ENCODE data around the gene PHYH. TPM values are rescaled to one million over a fixed set of nuclear protein-coding genes. Genes with fewer than 3 reads are reported as not detected.

Gene PHYH
- total RNA-seq, 6 donors from 2014 or later: 15.2 to 38.3 (median 27.8) TPM

DNA sequence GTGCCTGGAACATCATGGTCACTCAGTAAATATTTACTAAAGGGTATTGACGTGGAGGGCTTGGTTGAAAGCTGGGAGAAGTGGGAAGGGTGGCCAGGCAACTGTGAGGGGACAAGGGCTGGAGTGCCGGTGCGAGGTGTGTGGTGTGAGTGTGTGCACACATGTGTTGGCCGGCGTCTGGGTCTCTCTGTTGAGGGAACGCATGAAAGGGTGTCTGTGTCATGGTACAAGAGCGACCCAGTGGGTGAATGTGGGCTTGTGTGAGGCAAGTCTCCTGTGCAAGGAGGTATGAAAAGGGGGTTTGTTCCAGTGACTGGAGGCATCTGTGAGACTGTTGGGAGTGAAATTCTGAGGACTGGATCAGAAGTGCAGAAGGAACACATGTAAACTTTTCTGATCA lies 36.3 kb downstream of the PHYH start:
- ATAC-seq (ENCODE audit: low FRiP score in 2 of 2) (peak in 1 of 2 donors; percentile 73), DNase-seq (no peak)
- no peak overlapping the region for H3K27ac ChIP-seq
- 74 to 80% methylated on average over 7 of the region's 7 CpGs for WGBS, 2 donors
- TF ChIP-seq EP300 (IDR thresholded peaks at IDR 0.05): no peak
- TF ChIP-seq, protein P1, sequence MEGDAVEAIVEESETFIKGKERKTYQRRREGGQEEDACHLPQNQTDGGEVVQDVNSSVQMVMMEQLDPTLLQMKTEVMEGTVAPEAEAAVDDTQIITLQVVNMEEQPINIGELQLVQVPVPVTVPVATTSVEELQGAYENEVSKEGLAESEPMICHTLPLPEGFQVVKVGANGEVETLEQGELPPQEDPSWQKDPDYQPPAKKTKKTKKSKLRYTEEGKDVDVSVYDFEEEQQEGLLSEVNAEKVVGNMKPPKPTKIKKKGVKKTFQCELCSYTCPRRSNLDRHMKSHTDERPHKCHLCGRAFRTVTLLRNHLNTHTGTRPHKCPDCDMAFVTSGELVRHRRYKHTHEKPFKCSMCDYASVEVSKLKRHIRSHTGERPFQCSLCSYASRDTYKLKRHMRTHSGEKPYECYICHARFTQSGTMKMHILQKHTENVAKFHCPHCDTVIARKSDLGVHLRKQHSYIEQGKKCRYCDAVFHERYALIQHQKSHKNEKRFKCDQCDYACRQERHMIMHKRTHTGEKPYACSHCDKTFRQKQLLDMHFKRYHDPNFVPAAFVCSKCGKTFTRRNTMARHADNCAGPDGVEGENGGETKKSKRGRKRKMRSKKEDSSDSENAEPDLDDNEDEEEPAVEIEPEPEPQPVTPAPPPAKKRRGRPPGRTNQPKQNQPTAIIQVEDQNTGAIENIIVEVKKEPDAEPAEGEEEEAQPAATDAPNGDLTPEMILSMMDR (IDR thresholded peaks at IDR 0.05): no peak
- no peak for TF ChIP-seq POLR2A (IDR thresholded peaks at IDR 0.05)
- no peak for TF ChIP-seq POLR2AphosphoS5 (IDR thresholded peaks at IDR 0.05)
- no peaks in the 10 kb centered on the region for H3K27me3 ChIP-seq
- H3K36me3 ChIP-seq: no peaks in the 10 kb centered on the region
- H3K4me1 ChIP-seq: no peaks in the 10 kb centered on the region
- no peak overlapping the region for H3K4me3 ChIP-seq
- no peaks in the 10 kb centered on the region for H3K9me3 ChIP-seq

DNA sequence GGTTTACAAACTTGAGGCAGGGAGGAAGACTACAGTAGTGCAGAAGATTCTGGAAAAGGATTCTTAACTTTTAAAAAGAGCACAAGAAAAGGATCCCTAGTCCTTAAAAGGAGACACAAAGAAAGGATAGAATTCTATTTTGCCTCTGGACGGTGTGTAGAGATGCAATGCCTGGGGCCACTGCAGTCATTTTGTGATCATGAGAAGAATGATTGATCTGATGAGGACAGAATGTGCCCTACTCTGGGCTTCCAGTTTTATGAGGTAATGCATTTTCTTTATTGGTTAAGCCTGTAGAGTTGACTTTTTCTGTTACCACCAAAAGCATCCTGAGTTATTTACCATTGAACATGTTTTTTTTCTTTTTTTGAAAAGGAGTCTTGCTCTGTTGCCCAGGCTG lies 37.4 kb downstream of the PHYH start:
- 88 to 94% methylated on average over 1 of the region's 1 CpG for WGBS, 2 donors
- H3K27ac ChIP-seq: no peak overlapping the region
- TF ChIP-seq POLR2AphosphoS5 (IDR thresholded peaks at IDR 0.05): no peak
- TF ChIP-seq POLR2A (IDR thresholded peaks at IDR 0.05): no peak
- TF ChIP-seq EP300 (IDR thresholded peaks at IDR 0.05): no peak
- TF ChIP-seq, protein P1 (IDR thresholded peaks at IDR 0.05): no peak
- DNase-seq (no peak), ATAC-seq (ENCODE audit: low FRiP score in 2 of 2) (no peak)
- no peaks in the 10 kb centered on the region for H3K27me3 ChIP-seq
- H3K4me1 ChIP-seq: no peaks in the 10 kb centered on the region
- H3K36me3 ChIP-seq: no peaks in the 10 kb centered on the region
- H3K4me3 ChIP-seq: no peak overlapping the region
- H3K9me3 ChIP-seq: no peaks in the 10 kb centered on the region

DNA sequence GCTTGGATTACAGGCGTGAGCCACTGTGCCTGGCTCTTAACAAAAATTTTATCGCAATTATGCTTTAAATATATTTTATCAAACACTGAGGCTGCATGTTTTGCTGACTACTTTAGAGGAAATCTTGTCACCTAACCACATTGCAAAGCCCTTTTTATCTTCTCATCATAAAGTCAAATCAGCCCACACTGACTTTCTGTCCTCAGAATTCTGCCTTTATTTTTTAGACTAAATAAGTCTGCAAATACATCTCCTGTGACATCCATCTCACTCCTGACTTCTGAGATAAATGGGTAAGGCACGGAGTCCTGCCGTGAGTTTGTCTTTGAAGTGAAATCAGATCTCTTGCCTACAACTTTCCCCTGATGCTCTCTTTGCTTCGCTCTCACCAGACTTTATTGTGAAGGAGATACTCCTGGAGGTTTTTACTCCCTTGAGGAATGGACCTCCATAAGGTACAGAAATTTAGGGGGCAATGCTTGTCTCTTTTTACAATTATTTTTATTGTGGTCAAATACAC lies 42.2 kb downstream of the PHYH start:
- no peak overlapping the region for H3K27ac ChIP-seq
- H3K36me3 ChIP-seq: no peaks in the 10 kb centered on the region
- H3K27me3 ChIP-seq: no peaks in the 10 kb centered on the region
- ATAC-seq (ENCODE audit: low FRiP score in 2 of 2) (no peak), DNase-seq (no peak)
- no peak overlapping the region for H3K4me3 ChIP-seq
- H3K9me3 ChIP-seq: no peaks in the 10 kb centered on the region
- 62 to 66% methylated on average over 5 of the region's 5 CpGs for WGBS, 2 donors
- TF ChIP-seq POLR2A (IDR thresholded peaks at IDR 0.05): no peak
- no peak for TF ChIP-seq POLR2AphosphoS5 (IDR thresholded peaks at IDR 0.05)
- TF ChIP-seq EP300 (IDR thresholded peaks at IDR 0.05): no peak
- TF ChIP-seq, protein P1 (IDR thresholded peaks at IDR 0.05): no peak
- no peaks in the 10 kb centered on the region for H3K4me1 ChIP-seq

DNA sequence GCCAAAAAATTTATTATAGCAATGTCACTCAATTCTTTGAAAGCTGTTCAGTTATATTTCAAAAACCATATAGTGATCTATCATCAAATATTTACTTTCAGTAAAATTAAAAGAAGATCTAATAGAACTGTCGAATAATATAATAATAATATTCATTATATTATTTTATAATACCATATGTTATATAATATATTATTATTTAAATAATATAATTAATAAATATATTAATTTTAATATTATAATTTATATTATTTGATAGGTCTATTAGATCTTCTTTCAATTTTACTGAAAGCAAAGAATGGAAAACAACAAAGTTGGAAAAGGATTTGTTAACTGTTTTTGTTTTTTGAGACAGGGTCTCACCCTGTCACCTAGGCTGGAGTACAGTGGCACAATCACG lies 43.2 kb downstream of the PHYH start:
- H3K27ac ChIP-seq: no peak overlapping the region
- 83 to 91% methylated on average over 2 of the region's 2 CpGs for WGBS, 2 donors
- ATAC-seq (ENCODE audit: low FRiP score in 2 of 2) (no peak), DNase-seq (no peak)
- H3K9me3 ChIP-seq: no peaks in the 10 kb centered on the region
- no peaks in the 10 kb centered on the region for H3K4me1 ChIP-seq
- TF ChIP-seq POLR2A (IDR thresholded peaks at IDR 0.05): no peak
- TF ChIP-seq EP300 (IDR thresholded peaks at IDR 0.05): no peak
- no peak for TF ChIP-seq POLR2AphosphoS5 (IDR thresholded peaks at IDR 0.05)
- no peaks in the 10 kb centered on the region for H3K36me3 ChIP-seq
- no peak overlapping the region for H3K4me3 ChIP-seq
- H3K27me3 ChIP-seq: no peaks in the 10 kb centered on the region

DNA sequence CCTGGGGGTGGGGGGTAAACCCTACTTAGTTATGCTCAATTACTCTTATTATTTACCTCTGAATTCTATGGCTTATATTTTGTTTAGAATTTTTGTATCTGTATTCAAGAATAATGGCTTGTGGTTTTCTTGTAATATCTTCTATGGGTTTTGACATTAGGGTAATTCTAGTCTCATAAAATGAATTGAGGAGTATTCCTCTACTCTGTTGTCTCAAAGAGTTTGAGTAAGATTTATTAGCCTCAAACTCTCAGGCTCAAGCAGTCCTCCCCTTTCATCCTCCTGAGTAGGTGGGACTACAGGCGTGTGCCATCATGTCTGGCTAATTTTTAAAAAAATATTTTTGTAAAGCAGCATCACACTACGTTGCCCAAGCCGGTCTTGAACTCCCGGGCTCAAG lies 46.1 kb downstream of the PHYH start:
- Histone ChIP-seq H3K27ac (no peak overlapping the region), H3K4me3 (no peak overlapping the region), H3K9me3 (no peaks in the 10 kb centered on the region), H3K36me3 (no peaks in the 10 kb centered on the region), H3K27me3 (no peaks in the 10 kb centered on the region), H3K4me1 (no peaks in the 10 kb centered on the region)
- 86 to 87% methylated on average over 4 of the region's 4 CpGs for WGBS, 2 donors
- DNase-seq (no peak), ATAC-seq (ENCODE audit: low FRiP score in 2 of 2) (no peak)
- TF ChIP-seq POLR2AphosphoS5 (IDR thresholded peaks at IDR 0.05) (no peak), EP300 (IDR thresholded peaks at IDR 0.05) (no peak), POLR2A (IDR thresholded peaks at IDR 0.05) (no peak)
- TF ChIP-seq, protein P1 (IDR thresholded peaks at IDR 0.05): no peak
